Subcutaneous adipose tissue (tissue), 4 donors: ENCODE data around the gene AFG1L. TPM values are rescaled to one million over a fixed set of nuclear protein-coding genes. Genes with fewer than 3 reads are reported as not detected.

Source experiments
- CTCF ChIP-seq: fragments of 450-650 bp; IDR thresholded peaks from one replicate; pipeline ENCODE4 v1.5.1; 2016; ENCODE audit warnings: low read depth, mild to moderate bottlenecking, control low read depth, antibody characterized with exemption, moderate library complexity
- total RNA-seq, 4 donors: library from RNA; depleted of rRNA; stranded (reverse); fragments of >200 nt; gene quantifications; one replicate each; pipeline ENCODE4 v1.1.0, GENCODE V29; 2016

The AFG1L gene
- total RNA-seq, 4 donors from 2014 or later, result 1.9 to 4.4 (median 2.9) TPM

GRCh38 chr6:108489699-108490098, 194.8 kb downstream of the AFG1L start:
- no peak for TF ChIP-seq CTCF

- no peak for TF ChIP-seq CTCF
Observed at GRCh38 chr6:108492131-108492766, 197.4 kb downstream of the AFG1L start.

- no peak for TF ChIP-seq CTCF
Observed at GRCh38 chr6:108494434-108494833, 199.6 kb downstream of the AFG1L start.

- no peak for TF ChIP-seq CTCF
Observed at GRCh38 chr6:108497883-108498282, 203.0 kb downstream of the AFG1L start.

- no peak for TF ChIP-seq CTCF
Observed at GRCh38 chr6:108501559-108501958, 206.7 kb downstream of the AFG1L start.

- TF ChIP-seq CTCF, result no peak
Observed at GRCh38 chr6:108502832-108503231, 208.0 kb downstream of the AFG1L start.

GRCh38 chr6:108507316-108507715, 212.5 kb downstream of the AFG1L start:
- TF ChIP-seq CTCF, result no peak
